ENCODE measurements around the gene DERA.
"Not testable (repeated sequence)": the region's sequence is repeated elsewhere in the genome, so short reads cannot be mapped to it uniquely, and the experiment has no call there.

Gene DERA

GRCh38 chr12:15962760-15963159, 51.6 kb downstream of the DERA start:
- Histone ChIP-seq H3K27ac (ENCODE audit: low read length) (no peak overlapping the region), H3K4me1 (ENCODE audit: insufficient read depth, low read length) (no peaks in the 10 kb centered on the region), H3K79me2 (ENCODE audit: insufficient read depth, low read length) (no peaks in the 10 kb centered on the region), H3K36me3 (ENCODE audit: insufficient read depth, low read length) (peaks cover 29% of the 10 kb centered on the region), H3K9me3 (ENCODE audit: insufficient read depth, low read length, severe bottlenecking) (no peaks in the 10 kb centered on the region), H3K4me2 (ENCODE audit: insufficient read depth, low read length) (no peak overlapping the region), H3K4me3 (ENCODE audit: low read depth in 1 of 2, low read length in 2 of 2) (no peak overlapping the region), H3K27me3 (ENCODE audit: insufficient read depth, low read length, poor library complexity) (no peaks in the 10 kb centered on the region), H2AFZ (ENCODE audit: low read depth, low read length) (no peak overlapping the region), H4K20me1 (ENCODE audit: insufficient read depth, low read length) (no peaks in the 10 kb centered on the region), H3K9ac (ENCODE audit: low read depth, low read length) (no peak overlapping the region)
- ATAC-seq (ENCODE audit: insufficient read depth, low read depth) (no peak), DNase-seq (no peak)
- TF ChIP-seq EZH2 (IDR thresholded peaks at IDR 0.05; ENCODE audit: borderline replicate concordance, low read depth, low read length, severe bottlenecking) (no peak), CTCF (IDR thresholded peaks at IDR 0.05; ENCODE audit: borderline replicate concordance, extremely low read depth, low read length, poor library complexity, severe bottlenecking) (no peak)

- no peak for DNase-seq
- H3K4me2 ChIP-seq (ENCODE audit: insufficient read depth, low read length), result no peak overlapping the region
- TF ChIP-seq EZH2 (IDR thresholded peaks at IDR 0.05; ENCODE audit: borderline replicate concordance, low read depth, low read length, severe bottlenecking) (no peak), CTCF (IDR thresholded peaks at IDR 0.05; ENCODE audit: borderline replicate concordance, extremely low read depth, low read length, poor library complexity, severe bottlenecking) (no peak)
Measured at GRCh38 chr12:15963271-15963670, 52.1 kb downstream of the DERA start.

GRCh38 chr12:15966426-15966825, 55.3 kb downstream of the DERA start:
- Histone ChIP-seq H3K4me2 (ENCODE audit: insufficient read depth, low read length) (no peak overlapping the region), H3K9ac (ENCODE audit: low read depth, low read length) (no peak overlapping the region), H3K9me3 (ENCODE audit: insufficient read depth, low read length, severe bottlenecking) (no peaks in the 10 kb centered on the region), H4K20me1 (ENCODE audit: insufficient read depth, low read length) (no peaks in the 10 kb centered on the region), H3K4me3 (ENCODE audit: low read depth in 1 of 2, low read length in 2 of 2) (no peak overlapping the region), H2AFZ (ENCODE audit: low read depth, low read length) (no peak overlapping the region), H3K27me3 (ENCODE audit: insufficient read depth, low read length, poor library complexity) (no peaks in the 10 kb centered on the region), H3K36me3 (ENCODE audit: insufficient read depth, low read length) (peaks cover 26% of the 10 kb centered on the region), H3K79me2 (ENCODE audit: insufficient read depth, low read length) (no peaks in the 10 kb centered on the region), H3K4me1 (ENCODE audit: insufficient read depth, low read length) (no peaks in the 10 kb centered on the region), H3K27ac (ENCODE audit: low read length) (no peak overlapping the region)
- ATAC-seq (ENCODE audit: insufficient read depth, low read depth) (no peak), DNase-seq (no peak)
- TF ChIP-seq CTCF (IDR thresholded peaks at IDR 0.05; ENCODE audit: borderline replicate concordance, extremely low read depth, low read length, poor library complexity, severe bottlenecking) (no peak), EZH2 (IDR thresholded peaks at IDR 0.05; ENCODE audit: borderline replicate concordance, low read depth, low read length, severe bottlenecking) (no peak)

More at GRCh38 chr12:15963271-15963670, 52.1 kb downstream of the DERA start:
- H3K4me1 ChIP-seq (ENCODE audit: insufficient read depth, low read length), result no peaks in the 10 kb centered on the region
- H3K9me3 ChIP-seq (ENCODE audit: insufficient read depth, low read length, severe bottlenecking), result no peaks in the 10 kb centered on the region
- H3K79me2 ChIP-seq (ENCODE audit: insufficient read depth, low read length), result no peaks in the 10 kb centered on the region
- no peak overlapping the region for H3K9ac ChIP-seq (ENCODE audit: low read depth, low read length)
- no peaks in the 10 kb centered on the region for H4K20me1 ChIP-seq (ENCODE audit: insufficient read depth, low read length)
- H3K36me3 ChIP-seq (ENCODE audit: insufficient read depth, low read length), result peaks cover 31% of the 10 kb centered on the region
- H2AFZ ChIP-seq (ENCODE audit: low read depth, low read length), result no peak overlapping the region
- ATAC-seq (ENCODE audit: insufficient read depth, low read depth), result no peak
- H3K4me3 ChIP-seq (ENCODE audit: low read depth in 1 of 2, low read length in 2 of 2), result no peak overlapping the region
- H3K27me3 ChIP-seq (ENCODE audit: insufficient read depth, low read length, poor library complexity), result no peaks in the 10 kb centered on the region
- no peak overlapping the region for H3K27ac ChIP-seq (ENCODE audit: low read length)

- H3K27ac ChIP-seq (ENCODE audit: low read length), result not testable (repeated sequence)
Measured at GRCh38 chr12:15967053-15967452, 55.9 kb downstream of the DERA start.

More at GRCh38 chr12:15967053-15967452, 55.9 kb downstream of the DERA start:
- not testable (repeated sequence) for DNase-seq; H3K79me2 ChIP-seq (ENCODE audit: insufficient read depth, low read length); H3K4me2 ChIP-seq (ENCODE audit: insufficient read depth, low read length); H2AFZ ChIP-seq (ENCODE audit: low read depth, low read length); H3K4me1 ChIP-seq (ENCODE audit: insufficient read depth, low read length); H3K27me3 ChIP-seq (ENCODE audit: insufficient read depth, low read length, poor library complexity); H4K20me1 ChIP-seq (ENCODE audit: insufficient read depth, low read length); H3K9ac ChIP-seq (ENCODE audit: low read depth, low read length); H3K4me3 ChIP-seq (ENCODE audit: low read depth in 1 of 2, low read length in 2 of 2); ATAC-seq (ENCODE audit: insufficient read depth, low read depth); H3K9me3 ChIP-seq (ENCODE audit: insufficient read depth, low read length, severe bottlenecking)
- peaks cover 27% of the 10 kb centered on the region for H3K36me3 ChIP-seq (ENCODE audit: insufficient read depth, low read length)

All from DND-41 (cell line).